Amniotic epithelial cell (primary cell): ENCODE results near the gene FXYD1.
"Not testable (repeated sequence)": the region's sequence is repeated elsewhere in the genome, so short reads cannot be mapped to it uniquely, and the experiment has no call there.

ENCODE experiments used
- DNase-seq: peaks from one replicate; pipeline ENCODE4 v3.0.0-alpha.2; 2010; ENCODE audit warnings: low read depth

FXYD1 gene

DNA sequence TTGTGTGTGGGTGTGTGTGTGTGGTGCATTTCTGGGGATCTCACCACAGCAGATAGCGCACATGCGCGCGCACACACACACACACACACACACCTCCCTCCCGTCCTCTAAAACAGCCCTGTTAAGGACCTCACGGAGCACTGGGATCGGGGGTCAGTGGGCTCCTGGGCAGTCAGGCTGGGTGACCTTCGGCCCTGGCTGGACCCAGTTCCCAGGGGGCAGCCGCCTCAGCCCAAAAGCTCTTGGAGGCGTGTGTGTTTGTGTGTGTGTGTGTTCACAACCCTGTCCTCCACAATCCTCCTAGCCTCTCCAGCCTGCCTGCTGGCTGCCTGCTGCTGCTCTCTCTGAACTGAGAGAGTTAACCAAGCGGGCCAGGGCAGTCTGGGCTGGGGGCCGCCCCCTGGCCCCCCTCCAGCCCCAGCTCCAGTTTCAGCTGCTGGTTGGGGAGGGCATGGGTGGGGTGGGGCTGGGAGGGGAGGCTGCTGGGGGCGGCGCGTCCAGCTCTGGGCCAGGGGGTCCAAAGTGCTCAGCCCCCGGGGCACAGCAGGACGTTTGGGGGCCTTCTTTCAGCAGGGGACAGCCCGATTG is at the start of gene FXYD1:
FXYD1 (plus strand) TSS at position 520 of the 588 bp plus-strand sequence. CDS start 1,256 bp downstream, outside the sequence.
- DNase-seq = no peak

DNA sequence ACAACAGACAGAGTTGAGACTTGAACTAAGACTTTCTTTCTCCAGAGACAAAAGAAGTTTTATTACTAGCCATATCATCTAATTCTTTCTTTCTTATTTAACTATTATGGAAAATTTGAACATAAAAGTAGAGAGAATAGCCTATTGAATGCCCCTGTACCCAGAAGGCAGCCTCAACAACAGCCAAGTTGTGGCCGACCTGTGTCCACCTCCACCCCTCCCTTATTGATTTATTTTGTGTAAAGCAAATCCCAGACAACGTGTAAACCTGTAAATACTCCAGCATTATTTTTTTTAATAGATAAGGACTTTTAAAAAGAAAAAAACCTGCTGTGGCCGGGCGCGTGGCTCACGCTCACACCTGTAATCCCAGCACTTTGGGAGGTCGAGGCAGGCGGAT is 49.1 kb upstream of the FXYD1 start:
- no peak for DNase-seq

DNA sequence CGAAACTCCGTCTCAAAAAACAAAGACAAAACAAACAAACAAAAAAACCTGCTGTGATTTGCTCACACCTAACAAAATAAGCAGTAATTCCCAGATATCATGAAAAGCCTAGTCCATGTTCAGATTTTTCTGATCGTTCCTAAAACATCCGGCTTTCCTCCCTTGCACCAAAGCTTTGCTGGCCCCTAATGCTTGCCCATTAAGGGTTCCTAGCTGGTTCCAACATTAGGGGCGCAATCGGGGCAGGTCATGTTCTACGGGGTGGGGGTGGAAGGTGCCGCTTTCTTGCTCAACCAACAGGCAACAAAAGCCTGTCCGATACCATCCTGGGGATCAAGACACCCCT is 48.5 kb upstream of the FXYD1 start:
- no peak for DNase-seq

DNA sequence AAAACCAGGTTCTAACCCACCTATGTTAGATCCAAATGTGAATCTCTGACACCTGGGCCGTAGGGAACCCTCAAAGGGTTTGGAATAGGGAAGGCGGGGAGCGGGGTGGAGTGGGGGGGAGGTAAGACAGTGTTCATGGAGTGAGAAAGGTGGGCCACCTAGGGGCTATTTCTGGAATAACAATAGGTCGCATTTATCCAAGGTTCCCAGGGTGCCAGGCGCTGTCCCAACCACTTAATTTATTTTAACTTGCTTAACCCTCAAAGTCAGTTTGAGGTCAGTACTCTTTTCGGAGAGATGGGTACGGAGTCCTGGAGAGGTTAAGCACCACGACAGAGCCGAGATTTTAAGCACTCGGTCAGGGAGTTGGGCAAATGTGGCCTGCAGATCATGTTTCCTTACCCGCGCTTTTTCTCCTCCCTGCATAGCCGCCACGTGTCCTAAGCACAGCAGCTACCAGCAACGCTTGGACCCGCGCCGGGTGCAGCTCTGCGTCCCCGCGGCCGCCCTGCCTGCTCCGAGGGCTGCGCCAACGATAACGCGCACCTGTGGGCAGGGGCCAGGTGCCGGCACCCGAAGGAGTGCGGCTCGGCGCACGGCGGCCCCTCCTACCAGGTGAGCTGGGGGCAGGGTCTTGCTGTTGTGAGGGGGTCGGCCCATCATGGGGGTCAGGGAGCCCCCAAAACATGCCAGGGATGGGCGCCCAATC is 48.0 kb upstream of the FXYD1 start:
- peak; percentile 43 for DNase-seq

DNA sequence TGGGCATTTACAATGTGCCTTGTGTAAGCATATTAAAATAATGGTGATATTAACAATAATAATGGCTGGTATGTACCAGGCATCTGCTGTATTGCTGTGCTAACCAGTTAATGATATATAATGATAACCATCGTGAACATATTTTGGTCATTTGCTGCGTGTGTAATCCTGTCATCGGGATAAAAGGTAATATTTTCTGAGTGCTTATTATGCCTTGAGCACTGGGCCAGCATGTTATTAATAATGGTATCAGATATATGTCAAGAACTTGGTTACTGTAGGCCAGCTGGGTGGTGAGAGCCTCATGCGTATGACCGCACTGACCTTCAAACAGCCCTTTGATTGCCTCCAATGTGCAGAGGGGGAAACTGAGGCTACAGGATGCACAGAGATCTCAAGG is 45.2 kb upstream of the FXYD1 start:
- DNase-seq = no peak

DNA sequence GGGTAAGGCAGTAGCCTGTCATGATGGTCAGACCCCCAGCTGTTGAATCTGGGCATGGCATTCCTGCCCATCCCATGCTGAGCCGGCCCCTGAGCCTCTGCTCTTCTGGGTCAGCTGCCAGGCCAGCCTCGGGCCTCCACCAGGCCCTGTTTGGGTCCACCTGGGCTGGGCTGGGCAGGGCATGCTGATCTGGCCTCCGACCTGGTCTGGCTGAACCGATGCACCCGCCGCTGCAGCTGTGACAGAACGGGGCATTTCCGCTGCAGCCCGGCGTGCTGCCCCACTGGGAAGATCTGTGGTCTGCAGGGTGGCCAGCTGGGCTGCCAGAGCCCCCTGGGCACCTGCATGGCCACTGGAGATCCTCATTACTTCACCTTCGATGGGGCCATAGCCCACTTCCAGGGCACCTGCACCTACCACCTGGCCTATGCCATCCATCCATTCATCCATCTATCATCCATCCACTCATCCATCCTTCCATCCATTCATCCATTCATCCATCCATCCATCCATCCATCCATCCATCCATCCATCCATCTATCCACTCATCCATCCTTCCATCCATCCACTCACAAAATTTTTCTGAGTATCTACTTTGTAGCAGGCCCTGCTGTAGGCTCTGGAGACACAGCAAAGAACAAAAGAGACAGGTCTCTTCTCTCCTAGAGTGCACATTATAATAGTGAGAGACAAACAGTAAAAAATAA is 44.5 kb upstream of the FXYD1 start:
- DNase-seq = no peak

DNA sequence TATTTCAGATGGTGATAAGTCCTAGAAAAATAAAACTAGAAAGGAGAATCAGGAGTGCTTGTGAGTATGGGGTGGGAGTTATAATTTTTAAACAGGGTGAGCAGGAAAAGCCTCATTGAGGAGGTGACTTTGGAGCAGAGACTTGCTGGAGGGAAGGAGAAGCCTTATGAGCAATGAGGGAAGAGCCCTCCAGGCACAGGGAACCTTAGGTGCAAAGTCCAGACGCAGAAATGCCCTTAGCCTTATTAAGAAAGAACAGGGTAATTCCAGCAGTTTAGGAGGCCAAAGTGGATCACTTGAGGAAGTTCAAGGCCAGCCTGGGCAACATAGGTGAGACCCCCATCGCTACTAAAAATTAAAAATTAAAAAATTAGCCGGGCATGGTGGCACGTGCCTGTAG is 44.0 kb upstream of the FXYD1 start:
- no peak for DNase-seq

DNA sequence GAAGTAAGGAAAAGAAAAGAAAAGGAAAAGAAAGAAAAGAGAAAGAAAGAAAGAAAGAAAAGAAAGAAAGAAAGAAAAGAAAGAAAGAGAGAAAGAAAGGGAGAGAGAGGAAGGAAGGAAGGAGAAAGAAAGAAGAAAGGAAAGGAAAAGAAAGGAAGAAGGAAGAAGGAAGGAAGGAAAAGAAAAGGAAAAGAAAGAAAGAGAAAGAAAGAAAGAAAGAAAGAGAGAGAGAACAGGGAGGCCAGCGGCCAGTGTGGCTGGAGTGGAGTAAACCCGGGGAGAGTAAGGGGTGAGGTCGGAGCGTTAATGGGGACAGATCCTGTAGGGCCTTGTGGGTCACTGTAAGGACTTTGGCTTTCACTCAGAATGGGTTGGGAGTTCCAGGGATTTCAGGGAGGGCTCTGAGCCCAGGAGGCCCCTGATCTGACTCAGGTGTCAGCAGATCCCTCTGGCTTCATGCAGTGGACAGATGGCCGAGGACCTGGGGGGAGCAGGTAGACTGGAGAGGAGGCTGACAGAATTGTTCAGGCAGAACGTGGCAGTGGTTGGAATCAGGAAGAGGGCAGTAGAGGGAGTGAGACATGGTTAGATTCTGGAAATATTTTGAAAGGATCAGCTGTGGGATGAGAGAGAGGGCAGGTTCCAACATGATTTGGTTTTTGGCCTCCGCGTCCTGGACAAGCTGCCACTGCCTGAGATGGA is 42.8 kb upstream of the FXYD1 start:
- no peak for DNase-seq

DNA sequence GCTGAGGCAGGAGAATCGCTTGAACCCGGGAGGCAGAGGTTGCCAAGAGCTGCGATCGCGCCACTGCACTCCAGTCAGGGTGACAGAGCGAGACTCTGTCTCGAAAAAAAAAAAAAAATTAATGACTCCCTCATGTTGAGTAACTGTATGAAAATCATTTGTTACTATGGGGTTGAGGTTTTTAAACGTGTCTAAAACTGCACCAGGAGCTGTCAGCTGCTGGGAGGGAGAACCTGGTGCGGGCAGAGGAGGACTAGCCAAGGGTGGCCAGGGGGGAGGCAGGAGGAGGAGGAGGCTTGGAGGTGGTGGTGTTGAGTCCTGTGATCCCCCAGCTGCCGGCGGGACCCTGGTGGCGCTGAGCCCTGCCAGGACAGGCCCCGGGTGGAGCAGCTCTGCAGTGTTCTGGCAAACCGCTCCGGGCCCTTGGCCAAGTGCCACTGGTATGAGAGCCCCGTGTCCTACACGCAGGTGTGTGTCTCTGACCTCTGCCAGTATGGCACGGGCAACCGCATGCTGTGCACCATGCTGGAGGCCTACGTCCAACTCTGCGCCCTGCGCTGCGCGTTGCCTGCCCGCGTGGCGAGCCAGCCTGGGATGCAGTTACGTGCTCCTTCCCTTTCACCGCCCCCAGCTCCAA is 40.1 kb upstream of the FXYD1 start:
- no peak for DNase-seq

DNA sequence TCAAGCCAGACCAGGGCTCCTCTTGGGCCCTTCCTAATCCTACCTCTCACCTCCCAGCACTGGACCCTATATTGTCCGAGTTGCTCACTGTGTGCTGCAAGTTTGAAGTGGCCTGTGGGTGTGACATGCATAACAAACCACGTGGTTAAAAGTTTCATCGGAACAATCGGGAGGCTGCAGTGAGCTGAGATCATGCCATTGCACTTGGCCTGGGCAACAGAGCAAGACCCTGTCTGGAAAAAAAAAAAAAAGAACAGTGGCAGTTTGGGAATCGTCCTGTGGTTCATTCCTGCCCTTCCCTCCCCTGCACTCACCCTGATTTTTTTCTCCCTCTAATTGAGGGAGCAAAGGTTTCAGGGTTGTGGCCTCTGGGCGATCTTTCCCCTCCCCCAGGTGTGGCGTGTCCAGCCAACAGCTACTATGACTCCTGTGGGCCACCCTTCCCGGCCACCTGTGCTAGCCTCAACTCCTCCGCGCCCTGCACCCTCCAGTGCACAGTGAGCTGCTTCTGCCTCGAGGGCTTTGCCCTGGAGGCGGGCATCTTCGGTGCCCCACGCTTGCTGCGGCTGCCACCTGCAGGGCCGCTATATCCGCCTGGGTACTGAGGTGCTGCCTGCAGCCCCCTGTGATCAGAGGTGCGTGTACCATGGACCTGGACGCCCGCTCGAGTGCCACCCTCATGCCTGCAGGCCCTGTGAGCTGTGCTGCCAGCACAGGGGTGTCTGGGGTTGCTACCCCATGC is 39.3 kb upstream of the FXYD1 start:
- no peak for DNase-seq

DNA sequence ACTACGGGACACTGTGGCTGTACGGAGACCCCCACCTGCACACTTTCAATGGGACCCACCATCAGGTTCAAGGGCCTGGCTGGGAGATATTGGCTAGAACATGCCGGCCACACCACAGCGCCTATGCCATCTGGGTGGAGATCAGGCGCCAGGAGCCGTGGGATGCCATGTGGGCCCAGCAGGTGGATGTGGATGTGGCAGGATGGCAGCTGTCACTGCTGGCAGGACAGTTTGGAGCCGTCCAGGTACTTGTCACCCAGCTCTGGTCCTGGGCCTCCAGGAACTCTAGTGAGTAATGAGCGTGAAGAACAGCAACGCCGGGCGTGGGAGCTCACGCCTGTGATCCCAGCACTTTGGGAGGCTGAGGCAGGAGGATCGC is 38.7 kb upstream of the FXYD1 start:
- no peak for DNase-seq

DNA sequence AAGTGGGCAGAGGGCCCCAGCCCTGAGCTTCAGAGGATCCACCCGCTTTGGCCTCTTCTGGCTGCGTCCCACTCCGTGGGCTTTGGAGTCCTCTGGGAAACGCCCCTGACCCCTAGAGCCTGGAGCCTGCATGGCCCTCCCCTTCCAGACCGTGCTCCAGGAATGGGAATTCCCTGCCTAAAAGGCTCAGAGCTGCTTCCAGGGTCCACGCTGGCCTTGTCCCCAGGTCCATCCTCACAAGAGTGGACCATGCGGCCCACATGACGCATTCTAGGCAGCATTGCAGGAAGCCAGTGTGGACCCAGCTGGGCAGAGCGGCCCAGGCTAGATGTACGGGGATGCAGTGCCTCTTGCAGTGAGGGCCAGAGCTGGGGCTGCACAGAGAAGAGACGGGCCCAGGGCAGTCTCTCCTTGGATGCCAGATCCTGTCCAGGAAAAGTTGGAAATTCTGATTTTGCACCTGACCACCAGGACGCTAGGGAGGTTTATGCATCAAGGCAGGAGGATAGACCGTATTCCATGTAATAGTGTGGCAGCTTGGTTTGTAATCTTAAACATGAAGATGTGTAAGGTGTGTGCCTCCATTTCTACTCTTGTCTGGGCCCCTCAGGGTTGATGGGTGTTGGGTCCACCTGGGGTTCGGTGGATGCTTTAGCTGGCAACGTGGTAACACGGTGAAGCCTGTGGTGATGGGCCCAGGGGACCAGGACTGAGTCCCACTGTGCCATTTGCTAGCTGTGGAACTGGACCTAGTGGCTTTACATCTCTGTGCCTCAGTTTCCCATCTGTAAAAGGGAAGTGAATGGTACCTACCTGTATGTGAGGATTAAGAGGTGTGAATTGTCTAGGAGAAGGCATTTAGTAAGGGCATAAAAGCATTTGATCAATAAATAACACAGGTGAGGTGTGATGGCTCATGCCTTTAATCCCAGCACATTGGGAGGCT is 37.8 kb upstream of the FXYD1 start:
- DNase-seq = no peak

DNA sequence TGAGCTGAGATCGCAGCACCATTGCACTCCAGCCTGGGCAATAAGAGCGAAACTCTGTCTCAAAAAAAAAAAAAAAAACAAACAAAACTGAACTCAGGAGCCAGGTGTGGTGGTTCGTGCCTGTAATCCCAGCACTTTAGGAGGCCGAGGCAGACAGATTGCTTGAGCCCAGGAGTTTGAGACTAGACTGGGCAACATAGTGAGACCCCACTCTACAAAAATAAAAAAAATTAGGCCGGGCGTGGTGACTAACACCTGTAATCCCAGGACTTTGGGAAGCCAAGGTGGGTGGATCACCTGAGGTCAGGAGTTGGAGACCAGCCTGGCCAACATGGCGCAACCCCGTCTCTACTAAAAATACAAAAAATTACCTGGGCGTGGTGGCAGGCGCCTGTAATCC is 36.7 kb upstream of the FXYD1 start:
- DNase-seq = not testable (repeated sequence)

DNA sequence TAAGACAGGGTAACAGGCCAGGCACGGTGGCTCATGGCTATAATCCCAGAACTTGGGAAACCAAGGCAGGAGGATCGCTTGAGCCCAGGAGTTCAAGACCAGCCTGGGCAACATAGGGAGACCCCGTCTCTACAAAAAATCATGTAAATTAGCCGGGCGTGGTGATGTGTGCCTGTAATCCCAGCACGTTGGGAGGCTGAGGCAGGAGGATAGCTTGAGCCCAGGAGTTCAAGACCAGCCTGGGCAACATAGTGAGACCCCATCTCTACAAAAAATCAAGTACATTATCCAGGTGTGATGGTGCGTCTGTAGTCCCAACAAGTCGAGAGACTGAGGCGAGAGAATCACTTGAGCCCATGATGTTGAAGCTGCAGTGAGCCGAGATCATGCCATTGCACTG is 35.0 kb upstream of the FXYD1 start:
- not testable (repeated sequence) for DNase-seq

DNA sequence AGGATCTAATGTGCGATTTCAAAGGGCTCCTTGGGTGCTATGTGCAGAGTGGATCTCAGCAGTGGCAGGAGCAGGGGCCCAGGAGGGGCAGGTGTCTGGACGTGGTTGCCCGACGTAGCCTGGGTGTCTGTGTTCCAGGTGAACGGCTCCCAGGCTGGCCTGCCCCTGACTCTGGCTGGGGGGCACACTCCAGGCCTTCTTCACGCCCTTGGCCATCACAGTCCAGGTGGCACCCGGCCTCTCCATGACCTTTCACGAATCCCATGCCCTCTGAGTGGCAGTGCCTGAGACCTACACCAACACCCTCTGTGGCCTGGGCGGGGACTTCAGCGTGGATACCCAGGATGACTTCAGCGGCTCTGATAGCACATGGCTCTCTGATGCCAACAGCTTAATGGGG is 34.3 kb upstream of the FXYD1 start:
- no peak for DNase-seq

DNA sequence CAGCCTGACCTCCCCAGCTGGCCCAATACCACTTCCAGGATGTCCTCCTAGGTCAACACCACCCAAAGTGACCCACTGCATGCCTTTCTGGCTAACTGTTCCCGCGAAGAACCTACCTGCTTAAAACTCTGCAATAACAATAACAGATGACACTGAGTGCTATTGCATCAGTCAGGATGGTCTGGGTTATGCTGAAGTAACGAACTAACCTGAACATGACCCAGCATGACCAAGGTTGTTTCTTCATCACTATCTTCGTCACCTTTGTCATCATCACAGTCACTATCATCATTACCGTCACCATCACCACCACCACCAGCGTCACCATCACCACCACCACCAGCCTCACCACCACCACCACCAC is 33.6 kb upstream of the FXYD1 start:
- no peak for DNase-seq

DNA sequence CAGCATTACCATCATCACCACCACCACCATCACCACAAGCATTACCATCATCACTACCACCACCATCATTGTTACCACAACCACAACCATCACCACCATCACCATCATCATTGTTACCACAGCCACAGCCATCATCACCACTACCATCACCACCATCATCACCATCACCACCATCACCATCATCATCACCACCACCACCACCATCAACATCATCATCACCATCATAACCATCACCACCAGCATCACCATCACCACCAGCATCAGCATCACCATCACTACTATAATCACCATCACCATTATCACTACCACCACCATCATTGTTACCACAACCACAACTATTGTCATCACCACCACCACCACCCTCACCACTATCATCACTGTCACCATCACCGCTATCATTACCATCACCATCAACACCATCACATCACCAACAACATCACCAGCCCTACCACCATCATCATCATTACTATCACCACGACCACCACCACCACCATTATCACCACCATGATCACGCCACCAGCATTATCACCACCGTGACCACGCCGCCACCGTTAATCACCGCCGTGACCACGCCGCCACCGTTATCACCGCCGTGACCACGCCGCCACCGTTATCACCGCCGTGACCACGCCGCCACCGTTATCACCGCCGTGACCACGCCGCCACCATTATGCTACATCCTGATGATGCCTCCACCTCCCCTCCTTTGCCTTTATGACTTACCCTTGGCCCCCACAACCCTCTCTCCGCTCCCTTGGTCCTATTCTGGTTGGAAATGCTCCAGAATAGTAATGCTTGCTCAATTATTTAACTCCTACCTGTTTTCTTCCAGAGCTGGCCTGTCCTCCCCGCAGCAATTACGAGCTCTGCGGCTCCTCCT is 33.0 kb upstream of the FXYD1 start:
- no peak for DNase-seq

DNA sequence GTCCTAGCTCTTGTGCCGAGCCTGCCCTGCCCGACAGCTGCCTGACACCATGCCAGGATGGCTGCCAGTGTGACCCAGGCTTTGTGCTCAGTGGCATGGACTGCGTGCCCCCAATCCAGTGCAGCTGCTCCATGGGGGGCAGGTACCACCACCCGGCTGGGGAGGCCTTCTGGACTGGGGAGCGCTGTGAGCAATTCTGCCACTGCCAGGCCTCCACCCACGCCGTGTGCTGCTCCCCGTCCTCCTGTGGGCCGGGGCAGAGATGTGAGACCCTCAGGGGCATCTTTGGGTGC is 32.4 kb upstream of the FXYD1 start:
- no peak for DNase-seq

DNA sequence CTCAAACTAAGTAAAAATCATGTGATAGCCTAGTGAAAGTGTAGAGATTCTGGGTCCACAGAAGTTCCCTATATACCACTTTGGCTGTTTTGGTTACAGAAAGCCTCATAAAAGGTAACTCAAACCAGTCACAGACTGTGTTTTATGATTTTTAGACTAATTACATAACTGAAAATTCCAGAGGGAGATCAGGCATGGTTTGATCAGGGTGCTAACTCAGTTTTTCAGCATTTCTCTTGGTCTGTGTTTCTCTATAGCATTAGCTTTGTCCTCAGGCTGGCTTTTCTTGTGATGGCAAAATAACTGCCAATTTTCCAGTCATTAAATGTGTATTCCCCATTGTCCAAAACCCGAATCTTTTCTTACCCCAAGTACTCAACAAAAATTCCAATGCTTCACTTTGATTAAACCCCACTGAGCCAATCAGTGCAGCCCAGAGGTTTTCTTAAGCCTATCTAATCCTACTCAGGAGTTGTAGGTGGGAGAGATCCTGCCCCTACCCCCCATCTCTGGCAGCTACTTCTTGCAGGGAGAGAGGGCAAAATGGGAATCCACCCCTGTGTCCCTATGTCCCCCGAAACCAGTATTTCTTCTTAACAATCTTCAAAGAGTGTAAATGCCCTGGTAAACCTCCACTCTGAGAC is 31.6 kb upstream of the FXYD1 start:
- no peak for DNase-seq
